HEK293T (cell line): ENCODE data around the gene VWA3B.

Source experiments
- ARNT ChIP-seq: fragments of 450-650 bp; IDR thresholded peaks from 2 replicates; pipeline ENCODE4 v1.6.1; 2017; ENCODE audit warnings: mild to moderate bottlenecking
- BHLHE40 ChIP-seq: fragments of 450-650 bp; IDR thresholded peaks from 2 replicates; pipeline ENCODE4 v1.6.1; 2016; ENCODE audit warnings: mild to moderate bottlenecking, moderate library complexity, borderline replicate concordance
- CTBP1 ChIP-seq: fragments of 450-650 bp; IDR thresholded peaks from 2 replicates; pipeline ENCODE4 v1.6.1; 2016; ENCODE audit warnings: borderline replicate concordance
- ELF4 ChIP-seq: fragments of 450-650 bp; IDR thresholded peaks from 2 replicates; pipeline ENCODE4 v1.6.1; 2017; ENCODE audit warnings: antibody characterized with exemption
- FOXA1 ChIP-seq: fragments of 450-650 bp; IDR thresholded peaks from 2 replicates; pipeline ENCODE4 v1.6.1; 2016; ENCODE audit warnings: mild to moderate bottlenecking
- FOXK2 ChIP-seq: fragments of 450-650 bp; IDR thresholded peaks from 2 replicates; pipeline ENCODE4 v1.6.1; 2016; ENCODE audit warnings: mild to moderate bottlenecking
- FOXM1 ChIP-seq: fragments of 450-650 bp; IDR thresholded peaks from 2 replicates; pipeline ENCODE4 v1.6.1; 2017; ENCODE audit warnings: mild to moderate bottlenecking, borderline replicate concordance
- L3MBTL2 ChIP-seq: fragments of 450-650 bp; conservative IDR thresholded peaks from 2 replicates; pipeline ENCODE4 v1.6.1; 2016; ENCODE audit warnings: mild to moderate bottlenecking
- LEF1 ChIP-seq: fragments of 450-650 bp; IDR thresholded peaks from 2 replicates; pipeline ENCODE4 v1.6.1; 2017; ENCODE audit warnings: mild to moderate bottlenecking, borderline replicate concordance
- NFRKB ChIP-seq: fragments of 450-650 bp; IDR thresholded peaks from 2 replicates; pipeline ENCODE4 v1.6.1; 2016; ENCODE audit warnings: mild to moderate bottlenecking, moderate library complexity
- PKNOX1 ChIP-seq: fragments of 450-650 bp; IDR thresholded peaks from 2 replicates; pipeline ENCODE4 v1.6.1; 2016
- SP1 ChIP-seq: fragments of 450-650 bp; IDR thresholded peaks from 2 replicates; pipeline ENCODE4 v1.6.1; 2017
- SUZ12 ChIP-seq: fragments of 450-650 bp; IDR thresholded peaks from 2 replicates; pipeline ENCODE4 v1.6.1; 2016; ENCODE audit warnings: mild to moderate bottlenecking
- TARDBP ChIP-seq: fragments of 450-650 bp; IDR thresholded peaks from 2 replicates; pipeline ENCODE4 v1.6.1; 2016

DNA sequence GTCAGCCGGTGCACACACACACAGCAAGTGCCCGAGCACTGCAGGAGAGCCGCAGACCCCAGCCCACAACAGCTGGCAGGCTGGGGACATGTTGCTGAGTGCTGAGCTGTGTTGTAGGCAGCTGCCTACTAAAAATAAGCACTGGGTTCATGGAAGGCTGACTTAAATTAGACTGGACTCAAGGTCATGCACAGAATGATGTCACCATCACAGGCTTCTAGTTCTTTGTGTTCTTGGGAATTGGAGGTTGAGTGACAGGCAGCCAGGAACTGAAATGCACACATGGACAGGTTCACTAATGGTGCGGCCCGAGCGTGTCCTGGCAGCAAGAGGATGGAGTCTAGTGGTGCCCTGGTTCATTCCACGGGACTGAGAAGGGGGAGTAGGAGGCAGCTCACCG is 71.3 kb downstream of the VWA3B start:
- TF ChIP-seq BHLHE40 (no peak), SUZ12 (no peak), FOXK2 (no peak), FOXM1 (no peak), SP1 (no peak), LEF1 (no peak), ELF4 (no peak), PKNOX1 (peak; percentile 64), TARDBP (no peak), ARNT (no peak), NFRKB (no peak), L3MBTL2 (no peak), FOXA1 (no peak), CTBP1 (no peak)
